Activated T-cell treated with anti-CD3 and anti-CD28 coated beads for 24 hours (primary cell): Measurements from ENCODE around the gene PLEKHM1.
A peak's percentile ranks its signal among the peaks of the same experiment; 100 is the strongest.
"Not testable (repeated sequence)": the region's sequence is repeated elsewhere in the genome, so short reads cannot be mapped to it uniquely, and the experiment has no call there.

Experiments used
- DNase-seq: peaks from one replicate; pipeline ENCODE4 v3.0.0-alpha.2; 2020; ENCODE audit warnings: low read depth

The PLEKHM1 gene

DNA sequence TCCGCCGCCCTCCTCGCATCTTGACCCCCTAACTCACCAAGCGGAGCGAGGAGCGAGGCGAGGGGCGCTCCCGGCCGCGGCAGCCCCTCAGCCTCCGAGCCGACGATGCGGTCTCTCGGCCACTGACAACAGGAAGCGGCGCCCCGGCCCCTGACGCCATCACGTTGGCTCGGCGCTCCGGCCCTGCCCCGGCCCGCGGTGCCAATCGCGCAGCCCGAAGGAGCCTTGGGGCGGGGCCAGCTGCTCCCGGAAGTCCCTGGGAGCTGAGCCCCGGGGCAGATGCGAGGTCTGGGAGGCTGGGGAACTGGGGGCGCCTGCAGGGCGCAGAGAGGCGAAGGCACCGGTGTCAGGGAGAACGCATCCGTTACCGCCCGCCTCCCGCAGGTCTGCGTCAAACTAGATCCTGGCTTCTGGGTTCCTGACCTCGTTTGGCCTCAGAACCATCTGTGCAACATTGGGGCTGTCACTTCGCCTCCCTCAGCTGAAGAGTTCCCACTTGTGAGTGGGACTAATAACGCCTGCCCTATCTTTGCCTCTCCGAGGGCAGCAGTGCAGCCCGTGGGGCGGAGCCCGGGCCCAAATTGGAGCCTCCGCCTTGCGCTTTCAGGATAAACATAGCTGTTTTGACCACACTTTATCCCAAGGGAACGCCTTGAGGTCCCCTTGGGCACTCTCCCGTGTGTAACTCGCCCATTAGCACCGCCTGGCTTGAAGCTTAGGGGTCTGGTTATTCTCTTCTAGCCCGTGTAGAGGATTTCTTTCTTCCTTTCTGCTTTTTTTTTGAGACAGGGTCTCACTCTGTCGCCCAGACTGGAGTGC is at the start of gene PLEKHM1:
Gene PLEKHM1, minus strand, starts transcription at position 107 of the 819 bp plus-strand sequence. CDS start 8,237 bp downstream, outside the sequence.
- DNase-seq: peak; percentile 74

DNA sequence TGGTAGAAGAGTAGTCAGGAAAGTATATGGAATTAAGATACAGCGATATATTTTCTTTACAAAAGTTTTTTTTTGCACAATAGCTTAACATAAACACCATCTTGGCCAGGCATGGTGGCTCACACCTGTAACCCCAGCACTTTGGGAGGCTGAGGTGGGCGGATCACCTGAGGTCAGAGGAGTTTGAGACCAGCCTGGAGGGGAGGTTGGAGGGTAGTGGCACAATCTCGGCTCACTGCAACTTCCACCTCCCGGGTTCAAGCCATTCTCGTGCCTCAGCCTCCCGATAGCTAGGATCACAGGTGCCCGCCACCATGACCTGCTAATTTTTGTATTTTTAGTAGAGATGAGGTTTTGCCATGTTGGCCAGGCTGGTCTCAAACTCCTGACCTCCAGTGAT is 47.6 kb upstream of the PLEKHM1 start:
- not testable (repeated sequence) for DNase-seq

DNA sequence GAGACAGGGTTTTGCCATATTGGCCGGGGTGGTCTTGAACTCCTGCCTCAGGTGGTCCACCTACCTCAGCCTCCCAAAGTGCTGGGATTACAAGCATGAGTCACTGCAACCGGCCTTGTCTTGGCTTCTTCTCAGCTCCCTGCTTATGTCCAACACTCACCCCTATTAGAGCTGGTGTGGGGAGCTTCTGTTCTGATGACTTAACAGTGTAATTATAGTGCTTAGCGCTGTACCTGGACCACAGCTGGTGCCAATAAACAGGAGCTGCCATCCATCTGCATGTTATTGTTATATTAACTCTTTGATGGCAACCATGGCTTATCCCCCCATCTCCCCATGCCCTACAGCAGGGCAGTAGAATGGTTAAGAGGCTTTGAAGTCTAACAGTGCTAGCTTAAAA is 15.6 kb upstream of the PLEKHM1 start:
- not testable (repeated sequence) for DNase-seq

DNA sequence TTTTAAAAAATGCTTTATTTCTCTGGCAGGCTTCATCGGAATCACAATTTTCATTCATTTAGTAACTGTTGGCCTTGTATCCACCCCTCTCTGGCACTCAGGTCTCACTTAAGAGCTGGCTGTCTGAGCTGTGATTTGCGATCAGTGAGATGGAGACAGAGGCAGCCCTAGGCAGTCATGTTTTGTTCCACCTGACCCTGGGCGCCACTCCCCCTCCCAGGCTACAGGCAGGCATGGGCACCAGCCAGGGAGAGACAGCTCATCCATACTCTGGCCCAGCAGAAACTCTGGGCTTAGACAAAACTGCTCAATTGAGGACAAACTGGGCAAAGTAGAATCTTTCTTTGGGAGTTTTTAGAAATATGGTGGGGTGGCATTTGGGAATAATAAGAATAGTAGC is 14.7 kb upstream of the PLEKHM1 start:
- DNase-seq: not testable (repeated sequence)

DNA sequence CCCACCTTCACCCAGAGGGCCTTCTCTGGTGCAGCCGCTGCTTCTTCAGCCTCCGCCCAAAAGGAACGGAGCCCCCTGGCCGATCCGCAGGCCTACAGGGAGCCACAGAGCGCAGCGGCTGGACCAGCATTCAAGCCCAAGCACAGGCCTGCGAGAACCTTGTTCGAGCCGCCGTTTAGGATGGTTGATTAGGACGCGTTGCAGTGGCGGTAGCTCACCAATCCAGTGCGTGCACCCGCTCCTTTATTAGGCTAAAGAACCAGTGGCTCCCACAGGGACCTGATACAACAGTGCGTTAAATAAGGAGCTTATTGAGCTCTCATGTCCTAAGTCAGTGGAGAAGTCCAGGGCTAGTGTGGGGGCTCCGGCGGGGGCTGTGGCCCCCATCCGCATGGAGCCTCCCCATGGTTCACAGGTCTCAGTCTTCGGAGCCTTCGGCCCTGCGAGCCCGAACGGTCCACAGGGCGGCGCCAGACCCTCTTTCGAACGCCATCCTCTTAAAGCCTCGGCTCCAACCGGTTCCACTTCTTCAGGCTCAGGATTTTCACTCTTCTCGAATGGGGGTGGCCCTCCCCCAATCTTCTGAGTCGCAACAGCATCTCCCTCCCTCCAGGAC is 10.7 kb upstream of the PLEKHM1 start:
- not testable (repeated sequence) for DNase-seq

DNA sequence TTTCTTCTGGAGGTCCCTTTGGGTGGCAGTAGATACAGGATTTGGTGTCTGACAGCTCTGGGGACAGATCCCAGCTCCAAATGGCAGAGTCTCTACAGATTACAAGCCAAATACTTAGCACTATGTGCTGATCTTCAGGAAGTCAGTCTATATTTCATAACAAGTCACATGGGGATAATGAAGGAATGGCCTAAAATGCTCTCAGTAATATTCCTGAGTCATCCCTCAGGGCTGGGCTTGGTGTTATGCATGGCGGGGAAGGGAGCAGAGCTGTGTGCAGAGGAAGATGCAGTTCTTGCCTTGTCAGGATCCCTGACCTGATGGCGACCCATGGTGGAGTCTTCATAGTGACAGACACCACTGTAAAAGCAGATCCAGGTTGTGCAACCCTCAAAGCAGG is 10.0 kb upstream of the PLEKHM1 start:
- DNase-seq: not testable (repeated sequence)

DNA sequence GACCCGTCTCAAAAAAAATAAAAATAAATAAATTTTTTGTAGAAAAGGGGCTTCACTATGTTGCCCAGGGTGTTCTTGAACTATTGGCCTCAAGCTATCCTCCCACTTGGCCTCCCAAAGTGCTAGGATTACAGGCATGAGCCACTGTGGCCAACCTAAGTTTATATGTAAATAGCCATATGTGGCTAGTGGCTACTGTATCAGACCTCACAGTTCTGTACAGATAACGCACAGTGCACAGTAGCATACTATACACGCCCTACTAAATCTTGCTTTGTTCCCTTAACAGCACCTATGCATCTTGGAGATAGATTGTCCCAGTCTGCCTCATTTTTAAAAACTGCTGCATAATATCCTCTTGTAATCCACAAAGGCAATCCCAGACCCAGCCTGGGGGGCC is 8.7 kb upstream of the PLEKHM1 start:
- DNase-seq: not testable (repeated sequence)

DNA sequence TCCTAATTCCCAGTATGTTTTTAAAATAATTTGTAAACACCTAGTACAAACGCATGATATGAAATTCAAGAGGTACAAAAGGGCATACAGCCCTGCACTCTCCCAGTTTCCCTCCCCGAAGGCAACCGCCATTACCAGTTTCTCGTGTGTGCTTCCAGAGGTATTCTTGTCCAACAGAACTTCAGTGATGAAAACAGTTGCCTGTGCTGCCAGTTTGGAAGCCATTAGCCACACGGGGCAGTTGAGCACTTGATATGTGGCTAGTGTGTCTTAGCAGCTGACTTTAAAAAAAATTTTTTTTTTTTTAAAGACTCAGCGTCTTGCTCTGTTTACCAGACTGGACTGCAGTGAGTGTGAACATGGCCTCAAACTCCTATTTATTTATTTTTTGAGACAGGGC is 7.9 kb upstream of the PLEKHM1 start:
- not testable (repeated sequence) for DNase-seq

DNA sequence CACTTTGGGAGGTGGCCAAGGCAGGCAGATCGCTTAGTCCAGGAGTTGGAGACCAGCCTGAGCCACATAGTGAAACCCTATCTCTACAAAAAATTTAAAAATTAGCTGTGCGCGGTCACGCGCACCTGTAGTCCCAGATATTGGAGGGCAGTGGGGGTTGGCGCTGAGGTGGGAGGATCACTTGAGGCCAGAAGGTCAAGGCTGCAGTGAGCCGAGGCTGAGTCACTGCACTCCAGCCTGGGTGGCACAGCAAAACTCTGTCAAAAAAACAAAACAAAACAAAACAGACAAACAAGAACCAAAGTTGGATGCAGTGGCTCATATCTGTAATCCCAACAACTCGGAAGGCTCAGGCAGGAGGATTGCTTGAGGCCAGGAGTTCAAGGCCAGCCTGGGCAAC is 6.9 kb upstream of the PLEKHM1 start:
- DNase-seq: not testable (repeated sequence)

DNA sequence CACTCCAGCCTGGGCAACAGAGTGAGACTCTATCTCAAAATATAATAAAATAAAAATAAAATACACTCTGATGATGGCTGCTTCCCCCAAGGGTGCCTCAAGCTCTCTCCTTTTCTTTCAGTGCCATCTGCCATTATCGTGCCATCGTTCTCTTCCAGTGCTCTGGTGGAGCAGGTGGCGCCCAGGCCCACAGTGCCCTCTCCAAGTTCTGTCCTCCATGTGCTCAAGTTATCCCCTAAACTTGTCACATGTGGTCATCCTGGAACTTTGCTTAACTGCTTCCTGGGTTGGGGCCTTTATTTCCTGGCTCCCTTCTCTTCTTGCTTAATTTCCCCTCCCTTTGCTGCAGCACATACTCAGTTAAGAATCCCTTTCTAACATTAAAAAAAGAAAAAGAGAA is 6.0 kb upstream of the PLEKHM1 start:
- DNase-seq: not testable (repeated sequence)

DNA sequence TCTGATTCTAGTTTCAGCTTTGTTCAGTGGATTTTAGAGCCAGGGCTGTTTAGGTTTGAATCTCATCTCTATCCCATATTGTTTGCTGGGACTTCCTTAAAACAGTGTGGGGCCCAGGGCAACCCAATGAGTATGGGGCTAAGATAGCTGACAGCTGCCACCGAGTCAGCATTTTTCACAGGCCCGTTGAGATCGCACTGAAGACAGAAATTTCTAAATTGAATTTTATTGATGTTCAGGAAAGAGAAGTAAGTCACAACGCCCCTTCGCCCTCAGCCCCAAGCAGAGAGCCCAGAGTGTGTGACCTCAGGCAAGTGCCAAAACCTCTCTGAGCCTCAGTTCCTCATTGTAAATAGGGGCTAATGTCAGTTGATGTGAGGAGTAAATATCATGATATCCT is 4.0 kb upstream of the PLEKHM1 start:
- DNase-seq: not testable (repeated sequence)

DNA sequence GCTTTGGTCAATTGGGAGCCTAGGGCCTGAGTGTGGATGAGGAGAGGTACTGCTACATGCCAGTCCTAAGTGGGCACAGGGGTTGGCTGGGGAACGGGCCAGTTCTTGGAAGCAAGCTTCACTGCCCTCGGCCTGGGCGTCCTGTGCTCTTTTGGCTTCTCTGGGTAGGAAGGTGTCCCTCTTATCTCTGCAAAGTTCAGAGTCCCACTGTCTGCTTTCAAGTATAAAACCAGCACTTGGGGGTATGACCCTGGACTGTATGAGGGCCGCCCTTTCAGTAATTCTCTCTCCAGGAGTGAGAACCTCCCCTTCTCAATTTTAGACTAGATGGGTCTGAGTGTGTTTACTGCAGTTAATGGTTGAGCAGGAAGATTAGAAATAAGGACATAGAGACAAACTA is 1.6 kb upstream of the PLEKHM1 start:
- DNase-seq: not testable (repeated sequence)

DNA sequence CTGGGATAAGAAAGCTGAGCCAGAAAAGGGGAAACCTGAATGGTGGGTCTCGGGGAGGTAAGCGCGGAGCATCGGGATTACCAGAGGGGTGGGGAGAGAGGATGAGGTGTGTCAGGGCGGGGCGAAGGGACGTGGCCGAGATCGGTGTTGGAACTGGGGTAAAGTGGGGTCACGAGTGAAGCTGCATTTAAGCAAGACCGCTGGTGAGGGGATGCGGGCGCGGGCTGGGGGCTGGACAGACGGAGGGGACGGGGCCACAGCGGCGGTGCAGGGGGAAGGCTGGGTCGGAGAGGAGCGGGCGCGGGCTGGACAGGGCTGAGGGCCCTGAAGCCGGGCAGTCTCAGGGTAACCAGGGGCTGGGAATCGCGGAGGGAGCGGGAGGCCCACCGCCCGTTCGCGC is 323 bp downstream of the PLEKHM1 start:
- DNase-seq: not testable (repeated sequence)

DNA sequence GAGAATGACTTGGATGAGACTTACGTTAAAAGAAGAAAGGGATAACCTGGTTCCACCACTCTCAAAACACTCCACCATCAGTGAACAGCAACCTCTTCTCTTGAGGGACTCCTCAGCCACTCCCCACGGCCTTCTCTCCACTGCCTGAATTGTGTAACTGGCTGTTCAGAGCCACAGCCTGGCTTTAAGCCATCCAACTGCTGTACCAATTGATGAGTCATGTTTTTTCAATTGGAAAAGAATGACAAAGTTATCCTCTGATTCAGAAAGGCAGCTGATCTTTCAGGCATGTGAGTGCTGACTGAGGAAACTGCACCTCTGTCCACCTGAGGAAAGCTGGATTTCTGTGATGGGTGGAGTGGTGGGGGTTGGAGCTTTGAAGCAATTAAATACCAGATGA is 2.8 kb downstream of the PLEKHM1 start:
- DNase-seq: not testable (repeated sequence)

DNA sequence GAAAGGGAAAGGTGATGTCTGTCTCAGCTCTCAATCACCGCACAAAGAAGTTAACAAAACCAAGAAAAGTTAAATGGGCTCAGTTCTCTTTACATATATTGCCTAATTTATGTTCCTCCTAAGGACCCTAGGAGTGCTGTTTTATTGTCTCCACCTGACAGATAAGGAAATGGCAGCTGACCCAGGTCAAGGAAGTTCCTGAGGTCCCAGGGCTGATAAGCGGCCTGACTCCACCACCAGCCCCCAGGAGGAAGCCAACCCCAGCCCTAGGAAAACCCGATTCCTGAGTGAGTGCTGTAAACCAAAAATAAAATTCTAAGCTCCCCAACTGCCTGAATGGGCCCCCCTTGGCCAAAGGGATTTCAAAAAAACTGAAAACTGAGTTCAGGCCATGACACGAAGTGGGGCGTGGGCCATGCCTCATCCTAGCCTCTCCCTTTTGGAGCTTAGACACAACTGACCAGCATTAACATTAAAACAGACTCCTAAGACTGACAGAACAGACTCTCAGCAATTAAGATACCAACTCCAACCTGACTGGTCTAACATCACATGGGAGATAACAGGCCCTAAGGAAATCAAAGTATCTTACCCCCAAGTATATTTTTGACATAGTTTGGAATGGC is 6.8 kb downstream of the PLEKHM1 start:
- DNase-seq: not testable (repeated sequence)

DNA sequence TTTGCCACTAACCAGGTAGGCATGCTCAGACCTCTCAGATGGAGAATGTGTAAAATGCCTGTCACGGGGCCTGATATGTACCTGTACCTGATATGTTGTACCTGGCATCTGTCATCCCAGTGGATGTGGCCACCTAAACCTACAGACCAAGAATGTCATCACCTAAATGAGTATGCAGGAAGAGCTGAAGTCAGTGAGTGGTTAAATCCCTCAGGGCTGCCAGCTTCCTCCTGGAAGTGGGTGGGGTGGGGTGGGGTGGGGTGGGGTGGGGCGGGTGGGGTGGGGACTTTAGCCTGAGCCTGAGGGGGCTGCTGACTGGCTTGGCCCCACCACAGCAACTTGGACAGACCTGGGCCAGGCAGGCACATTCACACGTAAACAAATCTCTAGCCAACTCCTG is 7.3 kb downstream of the PLEKHM1 start:
- not testable (repeated sequence) for DNase-seq

DNA sequence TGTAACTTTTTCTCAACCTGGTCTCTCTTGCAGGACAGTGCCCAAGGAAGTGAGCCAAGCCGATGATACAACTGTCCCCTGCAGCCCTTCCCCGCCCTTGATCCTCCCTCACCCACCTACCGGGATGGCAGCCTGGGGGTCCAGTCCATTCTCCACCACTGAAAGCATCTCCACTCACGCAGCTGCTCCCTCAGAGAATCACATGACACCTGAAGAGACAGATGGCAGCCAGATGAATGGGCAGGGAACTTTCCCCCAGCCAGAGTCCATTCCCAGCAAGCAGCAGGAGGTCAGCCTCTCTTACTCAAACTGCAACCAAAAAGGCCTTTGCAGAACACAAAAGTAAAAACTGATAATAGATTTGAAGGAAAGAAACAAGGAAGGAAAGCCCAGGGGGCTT is 8.2 kb downstream of the PLEKHM1 start:
- DNase-seq: not testable (repeated sequence)

DNA sequence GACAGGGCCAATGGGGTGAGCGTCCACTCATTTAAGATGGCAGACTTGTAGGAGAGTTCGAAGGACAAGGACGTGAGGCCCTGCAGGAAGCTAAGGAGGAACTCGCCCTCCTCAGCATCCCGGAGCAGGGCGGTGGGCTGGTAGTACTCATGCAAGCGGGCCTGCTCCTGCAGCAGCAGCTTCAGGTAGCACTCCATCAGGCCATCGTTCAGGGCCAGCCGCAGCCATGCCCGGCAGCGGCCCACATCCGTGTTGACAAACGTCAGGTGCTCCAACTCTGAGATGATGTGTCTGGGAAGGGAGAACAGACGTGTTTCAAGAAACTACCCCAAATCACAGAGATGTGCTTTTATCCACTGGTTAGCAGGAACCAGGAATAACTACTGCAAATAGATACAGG is 15.1 kb downstream of the PLEKHM1 start:
- not testable (repeated sequence) for DNase-seq

DNA sequence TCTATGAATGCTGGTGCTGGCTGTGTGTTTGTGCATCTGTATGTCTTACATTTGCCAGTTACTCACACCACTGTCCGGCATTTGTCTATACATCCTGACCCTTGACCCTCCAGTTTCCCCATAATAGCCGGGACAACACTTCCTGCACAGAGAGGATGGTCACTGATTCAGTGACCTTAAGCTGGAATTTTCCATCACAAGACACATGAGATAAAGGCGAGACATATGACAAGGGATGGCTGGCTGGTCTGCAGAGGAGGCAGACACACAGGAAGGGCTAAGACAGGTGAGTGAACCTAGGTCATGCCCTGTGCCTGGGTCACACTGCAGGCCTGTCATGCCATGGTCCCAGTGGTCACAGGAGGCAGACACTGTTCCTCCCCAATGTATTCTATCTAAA is 18.3 kb downstream of the PLEKHM1 start:
- not testable (repeated sequence) for DNase-seq

DNA sequence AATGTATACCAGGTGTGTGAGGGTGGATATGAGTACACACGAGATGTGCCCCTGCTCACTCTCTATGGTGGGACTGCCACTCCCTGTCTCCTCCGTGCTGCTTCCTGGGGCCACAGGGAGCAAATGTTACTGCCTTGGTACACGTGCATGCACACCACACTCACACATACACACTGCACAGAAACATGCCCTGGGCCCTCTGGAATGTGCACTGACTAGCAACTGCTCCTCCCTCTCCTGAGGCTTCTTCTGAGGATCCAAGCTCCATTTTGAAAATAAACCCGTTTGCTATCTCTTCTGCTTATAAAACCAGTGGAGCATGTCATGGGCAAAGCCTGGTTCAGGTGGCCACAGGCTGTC is 21.3 kb downstream of the PLEKHM1 start:
- DNase-seq: not testable (repeated sequence)

DNA sequence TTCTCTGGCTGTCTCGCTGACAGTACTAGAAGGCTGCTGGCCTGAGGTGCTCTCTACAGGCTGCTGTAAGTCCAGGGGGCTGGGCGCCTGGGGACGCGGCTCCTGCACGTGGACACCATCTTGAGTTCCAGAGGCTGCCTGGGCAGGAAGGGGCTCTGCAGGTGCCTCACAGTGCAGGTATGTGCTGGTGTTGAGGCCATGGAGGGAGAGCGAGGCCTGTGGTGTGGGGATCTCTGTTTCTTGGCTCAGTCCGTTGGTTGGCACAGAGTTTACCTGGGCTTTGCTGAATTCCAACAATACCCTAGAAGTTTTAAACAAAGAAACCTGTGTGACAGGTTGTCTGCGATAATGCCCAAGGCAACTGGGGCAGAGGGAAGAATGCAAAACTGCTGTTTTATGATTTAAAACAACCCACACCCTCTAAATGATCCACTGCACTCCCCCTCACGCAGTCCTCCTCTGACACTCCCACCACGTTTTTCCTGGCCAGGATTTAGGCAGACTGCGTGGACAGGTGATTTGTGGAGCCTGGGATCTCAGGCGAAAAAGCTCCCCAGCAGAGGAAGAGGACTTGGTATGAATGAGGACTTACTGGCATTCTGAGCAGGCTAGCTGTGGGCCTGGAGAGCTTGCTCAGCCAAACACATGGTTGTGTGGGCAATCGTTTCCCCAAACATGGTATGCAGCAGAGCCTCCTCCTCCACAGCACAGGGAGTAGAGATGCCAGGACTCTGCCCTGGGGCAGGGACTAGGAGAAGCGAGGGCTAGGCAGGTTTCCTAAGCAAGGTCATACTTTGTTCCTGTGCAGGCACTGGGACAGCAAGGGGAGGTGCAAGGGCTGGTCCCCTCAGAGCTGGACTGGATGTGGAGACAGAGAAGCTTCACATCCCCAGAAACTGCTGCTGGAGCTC is 22.0 kb downstream of the PLEKHM1 start:
- not testable (repeated sequence) for DNase-seq
